ENCODE measurements around the gene PLA2G1B.
A peak's percentile ranks its signal among the peaks of the same experiment; 100 is the strongest.

PLA2G1B gene

GRCh38 chr12:120314220-120314619 lies 13.4 kb downstream of the PLA2G1B start:
- Histone ChIP-seq H3K27ac (ENCODE audit: low read depth, low read length) (no peak overlapping the region), H3K4me3 (ENCODE audit: insufficient read depth, low read length, poor library complexity, severe bottlenecking) (no peak overlapping the region), H4K20me1 (ENCODE audit: low read depth, low read length) (no peaks in the 10 kb centered on the region), H3K36me3 (ENCODE audit: low read length) (no peaks in the 10 kb centered on the region), H3K27me3 (ENCODE audit: low read length) (no peaks in the 10 kb centered on the region), H3K9me2 (replicated peaks; ENCODE audit: insufficient read depth, low read length) (no peaks in the 10 kb centered on the region), H3K4me2 (ENCODE audit: low read depth, low read length, poor library complexity, severe bottlenecking) (no peak overlapping the region), H3K9ac (ENCODE audit: low read length) (no peak overlapping the region), H3K79me2 (ENCODE audit: insufficient read depth, low read length) (no peaks in the 10 kb centered on the region), H3K9me3 (ENCODE audit: insufficient read depth, low read length) (no peaks in the 10 kb centered on the region), H3F3A (ENCODE audit: insufficient read depth) (no peaks in the 10 kb centered on the region), H2AFZ (ENCODE audit: low read depth, low read length, severe bottlenecking) (no peak overlapping the region)
- peak; percentile 42 for TF ChIP-seq CTCF (IDR thresholded peaks at IDR 0.05; ENCODE audit: insufficient read depth, low read length, poor library complexity, severe bottlenecking)
- TF ChIP-seq EZH2phosphoT487 (conservative IDR thresholded peaks at IDR 0.05; ENCODE audit: low read length): no peak

GRCh38 chr12:120301962-120302815 lies 25.4 kb downstream of the PLA2G1B start, which contains the start of gene SIRT4:
Gene SIRT4 (plus strand): TSS chr12:120302321. CDS start chr12:120303562, 1,241 bp downstream.
- Histone ChIP-seq H3F3A (ENCODE audit: insufficient read depth) (no peaks in the 10 kb centered on the region), H2AFZ (ENCODE audit: low read depth, low read length, severe bottlenecking) (peak within 1 kb of the TSS; percentile 98), H3K79me2 (ENCODE audit: insufficient read depth, low read length) (no peaks in the 10 kb centered on the region), H3K36me3 (ENCODE audit: low read length) (no peaks in the 10 kb centered on the region), H3K9ac (ENCODE audit: low read length) (peak within 1 kb of the TSS; percentile 61), H3K27me3 (ENCODE audit: low read length) (no peaks in the 10 kb centered on the region), H3K4me2 (ENCODE audit: low read depth, low read length, poor library complexity, severe bottlenecking) (peak within 1 kb of the TSS; percentile 65), H3K9me2 (replicated peaks; ENCODE audit: insufficient read depth, low read length) (no peaks in the 10 kb centered on the region), H3K9me3 (ENCODE audit: insufficient read depth, low read length) (no peaks in the 10 kb centered on the region), H3K27ac (ENCODE audit: low read depth, low read length) (no peak within 1 kb of the TSS), H3K4me3 (ENCODE audit: insufficient read depth, low read length, poor library complexity, severe bottlenecking) (peak within 1 kb of the TSS; percentile 67), H4K20me1 (ENCODE audit: low read depth, low read length) (no peaks in the 10 kb centered on the region)
- no peak for TF ChIP-seq EZH2phosphoT487 (conservative IDR thresholded peaks at IDR 0.05; ENCODE audit: low read length)
- peak; percentile 85 for TF ChIP-seq CTCF (IDR thresholded peaks at IDR 0.05; ENCODE audit: insufficient read depth, low read length, poor library complexity, severe bottlenecking)

- Histone ChIP-seq H4K20me1 (ENCODE audit: low read depth, low read length) (no peaks in the 10 kb centered on the region), H3K4me2 (ENCODE audit: low read depth, low read length, poor library complexity, severe bottlenecking) (peak within 1 kb of the TSS; percentile 73), H3K79me2 (ENCODE audit: insufficient read depth, low read length) (no peaks in the 10 kb centered on the region), H3K4me3 (ENCODE audit: insufficient read depth, low read length, poor library complexity, severe bottlenecking) (peak within 1 kb of the TSS; percentile 54), H3K27ac (ENCODE audit: low read depth, low read length) (peak within 1 kb of the TSS; percentile 88), H3F3A (ENCODE audit: insufficient read depth) (peaks cover 39% of the 10 kb centered on the region), H3K27me3 (ENCODE audit: low read length) (no peaks in the 10 kb centered on the region), H3K9me3 (ENCODE audit: insufficient read depth, low read length) (no peaks in the 10 kb centered on the region), H3K36me3 (ENCODE audit: low read length) (no peaks in the 10 kb centered on the region), H3K9ac (ENCODE audit: low read length) (peak within 1 kb of the TSS; percentile 66), H2AFZ (ENCODE audit: low read depth, low read length, severe bottlenecking) (peak within 1 kb of the TSS; percentile 58), H3K9me2 (replicated peaks; ENCODE audit: insufficient read depth, low read length) (no peaks in the 10 kb centered on the region)
- TF ChIP-seq CTCF (IDR thresholded peaks at IDR 0.05; ENCODE audit: insufficient read depth, low read length, poor library complexity, severe bottlenecking): no peak
- TF ChIP-seq EZH2phosphoT487 (conservative IDR thresholded peaks at IDR 0.05; ENCODE audit: low read length): no peak
Observed at GRCh38 chr12:120292661-120293531, 34.7 kb downstream of the PLA2G1B start, which contains the start of gene RNU4-1. Gene RNU4-1 (minus strand): TSS chr12:120293237.

Data from SU-DHL-6 (cell line).